Ovary (tissue), 9 donors: ENCODE measurements around the gene RBM8A. TPM values are rescaled to one million over a fixed set of nuclear protein-coding genes. Genes with fewer than 3 reads are reported as not detected.

ENCODE experiments used
- DNase-seq, 5 donors: peaks; one replicate each; pipeline ENCODE4 v3.0.0-alpha.2; 2019 to 2020
- H3K27ac ChIP-seq, 2 donors: fragments of 200-600 bp; one replicate each; pipeline versions ENCODE4 v1.5.1 to v1.8.0; 2019 to 2022
- H3K27me3 ChIP-seq: fragments of 200-600 bp; one replicate; pipeline ENCODE4 v1.8.0; 2022
- H3K36me3 ChIP-seq: fragments of 200-600 bp; sonication (generic); one replicate; pipeline ENCODE4 v1.5.1; 2019
- H3K4me1 ChIP-seq: one replicate; pipeline ENCODE4 v1.8.1; 2013; ENCODE audit warnings: mild to moderate bottlenecking, moderate library complexity; ENCODE audit not compliant: insufficient read depth
- H3K4me3 ChIP-seq: fragments of 200-600 bp; sonication (generic); one replicate; pipeline ENCODE4 v1.5.1; 2017
- H3K9me3 ChIP-seq, 2 donors: fragments of 200-600 bp in 1 of 2; sonication (generic) in 1 of 2; one replicate each; pipeline versions ENCODE4 v1.5.1 to v1.8.1; 2013 to 2019; ENCODE audit warnings: mild to moderate bottlenecking in 1 of 2, moderate library complexity in 1 of 2
- EP300 ChIP-seq: sonication (generic); formaldehyde crosslinking; IDR thresholded peaks from one replicate; pipeline ENCODE4 v1.6.1; 2017; ENCODE audit warnings: antibody characterized with exemption
- POLR2A ChIP-seq: fragments of 450-650 bp; IDR thresholded peaks from one replicate; pipeline ENCODE4 v1.6.1; 2017; ENCODE audit warnings: antibody characterized with exemption, mild to moderate bottlenecking, moderate library complexity
- WGBS, 3 donors: extraction: QIAGEN DNeasy Blood & Tissue Kit in 1 of 3; methylation state at CpG; one replicate each; pipeline versions ENCODE4 v1.1.5 to v1.1.7; 2013 to 2017; 5-methylcytosine and 5-hydroxymethylcytosine counted together
- intact Hi-C, 4 donors: fragments of 100-400 bp; cut with DNase I; formaldehyde crosslinking; loops; one replicate each; pipeline versions ENCODE4 v1.11.0 to v1.15.1; 2022 to 2023
- polyA plus RNA-seq, 2 donors: library from polyadenylated mRNA; stranded (reverse); fragments of 200-250 nt in 1 of 2; fragments of 350-450 nt in 1 of 2; fragmentation: Illumina TruSeq in 1 of 2; extraction: RNeasy Lipid Tissue Mini Kit (QIAGEN cat#74804) in 1 of 2; gene quantifications; one replicate each; pipeline ENCODE4 v1.2.3, GENCODE V29; 2013 to 2014
- total RNA-seq, 7 donors: library from RNA; depleted of rRNA in 2 of 7; stranded (reverse); fragments of >200 nt in 2 of 7; fragmentation: NEBNext Ultra II Directional in 3 of 7; extraction: Animal tissue kit (Norgen Biotek cat#: 25700) in 3 of 7; gene quantifications; one replicate each; pipeline versions ENCODE4 v1.1.0 to v1.2.4, GENCODE V29; 2016 to 2023
- TF ChIP-seq, protein P1 (sequence below), 3 donors: fragments of 450-650 bp in 2 of 3; fragments of 200-600 bp in 1 of 3; IDR thresholded peaks; one replicate each; pipeline versions ENCODE4 v1.5.1 to v1.8.0; 2016 to 2022; ENCODE audit warnings: antibody characterized with exemption in 3 of 3, mild to moderate bottlenecking in 1 of 3
- donor health status: DM: no; HTN: no; CAD: no; lungs with moderate emphysema.
- donor health status: DM: no; HTN: no; CAD: no.
- donor health status: Bipolar disorder and iron deficiency.
- donor health status: DM: yes; HTN: yes; CAD: no.
- donor health status: DM: no; HTN: no; CAD: no.
- donor health status: DM: yes; HTN: yes; CAD: no.

RBM8A gene
- total and polyA plus RNA-seq, 9 donors: 84.4 to 127 (median 107) TPM

DNA sequence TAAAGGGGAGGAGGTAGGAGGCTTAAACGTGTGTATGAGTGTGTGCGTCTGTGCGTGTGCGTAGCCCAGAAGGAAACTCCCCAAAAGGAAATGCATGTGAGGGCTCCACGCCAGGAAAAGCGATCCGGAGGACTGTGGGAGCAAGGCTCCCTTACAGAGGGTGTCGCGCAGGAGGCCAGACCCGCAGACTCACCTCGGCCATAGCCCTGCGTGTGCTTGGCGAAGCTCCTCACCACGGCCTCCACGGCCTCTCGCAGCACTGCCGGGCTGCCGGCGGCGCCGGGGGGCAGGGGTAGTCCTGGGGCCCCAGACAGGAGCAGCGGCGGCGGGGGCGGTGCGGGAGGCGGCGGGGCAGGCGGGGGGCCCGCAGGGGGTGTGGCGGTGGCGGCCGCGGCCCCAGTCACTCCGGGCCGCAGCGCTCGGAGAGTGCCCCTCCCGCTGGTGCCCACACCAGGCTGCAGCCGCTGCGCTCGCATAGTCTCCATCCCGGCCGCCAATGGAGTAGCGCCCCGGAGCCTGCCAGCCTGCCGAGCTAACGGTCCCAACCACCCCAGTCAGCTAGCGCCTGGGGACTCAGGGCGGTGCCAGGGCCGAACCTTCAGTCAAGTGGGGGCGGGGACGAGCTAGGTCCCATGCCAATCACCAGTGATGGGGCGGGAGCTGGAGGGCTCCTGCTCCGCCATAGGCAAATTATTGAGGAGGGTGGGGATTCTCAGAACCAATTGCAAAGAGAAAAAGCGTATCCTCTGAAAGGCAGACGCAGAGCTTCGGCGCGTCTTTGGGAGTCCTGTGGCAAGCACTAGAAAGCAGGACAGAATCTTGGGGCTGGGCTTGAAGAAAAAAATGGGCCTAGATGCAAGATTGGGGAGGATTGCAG is 30.4 kb upstream of the RBM8A start, which contains the start of gene LIX1L:
TSS of gene LIX1L (minus strand) at position 575 of the 877 bp plus-strand sequence. CDS start at position 485, 90 bp downstream.
- WGBS, 3 donors: 0% methylated on average over 52 to 60 of the region's 60 CpGs
- Histone ChIP-seq H3K36me3 (no peaks in the 10 kb centered on the region), H3K9me3 (no peaks in the 10 kb centered on the region), H3K27ac (peak within 1 kb of the TSS; percentile 83 to 98), H3K4me3 (peak within 1 kb of the TSS; percentile 86), H3K27me3 (no peaks in the 10 kb centered on the region), H3K4me1 (peaks cover 6% of the 10 kb centered on the region)
- peak; percentile 46 for TF ChIP-seq EP300
- peak; percentile 86 for TF ChIP-seq POLR2A
- TF ChIP-seq, protein P1, sequence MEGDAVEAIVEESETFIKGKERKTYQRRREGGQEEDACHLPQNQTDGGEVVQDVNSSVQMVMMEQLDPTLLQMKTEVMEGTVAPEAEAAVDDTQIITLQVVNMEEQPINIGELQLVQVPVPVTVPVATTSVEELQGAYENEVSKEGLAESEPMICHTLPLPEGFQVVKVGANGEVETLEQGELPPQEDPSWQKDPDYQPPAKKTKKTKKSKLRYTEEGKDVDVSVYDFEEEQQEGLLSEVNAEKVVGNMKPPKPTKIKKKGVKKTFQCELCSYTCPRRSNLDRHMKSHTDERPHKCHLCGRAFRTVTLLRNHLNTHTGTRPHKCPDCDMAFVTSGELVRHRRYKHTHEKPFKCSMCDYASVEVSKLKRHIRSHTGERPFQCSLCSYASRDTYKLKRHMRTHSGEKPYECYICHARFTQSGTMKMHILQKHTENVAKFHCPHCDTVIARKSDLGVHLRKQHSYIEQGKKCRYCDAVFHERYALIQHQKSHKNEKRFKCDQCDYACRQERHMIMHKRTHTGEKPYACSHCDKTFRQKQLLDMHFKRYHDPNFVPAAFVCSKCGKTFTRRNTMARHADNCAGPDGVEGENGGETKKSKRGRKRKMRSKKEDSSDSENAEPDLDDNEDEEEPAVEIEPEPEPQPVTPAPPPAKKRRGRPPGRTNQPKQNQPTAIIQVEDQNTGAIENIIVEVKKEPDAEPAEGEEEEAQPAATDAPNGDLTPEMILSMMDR (IDR thresholded peaks at IDR 0.05): no peak
- peak; percentile 95 to 96 (median 96) for DNase-seq
- intact Hi-C loops: no loop called here

DNA sequence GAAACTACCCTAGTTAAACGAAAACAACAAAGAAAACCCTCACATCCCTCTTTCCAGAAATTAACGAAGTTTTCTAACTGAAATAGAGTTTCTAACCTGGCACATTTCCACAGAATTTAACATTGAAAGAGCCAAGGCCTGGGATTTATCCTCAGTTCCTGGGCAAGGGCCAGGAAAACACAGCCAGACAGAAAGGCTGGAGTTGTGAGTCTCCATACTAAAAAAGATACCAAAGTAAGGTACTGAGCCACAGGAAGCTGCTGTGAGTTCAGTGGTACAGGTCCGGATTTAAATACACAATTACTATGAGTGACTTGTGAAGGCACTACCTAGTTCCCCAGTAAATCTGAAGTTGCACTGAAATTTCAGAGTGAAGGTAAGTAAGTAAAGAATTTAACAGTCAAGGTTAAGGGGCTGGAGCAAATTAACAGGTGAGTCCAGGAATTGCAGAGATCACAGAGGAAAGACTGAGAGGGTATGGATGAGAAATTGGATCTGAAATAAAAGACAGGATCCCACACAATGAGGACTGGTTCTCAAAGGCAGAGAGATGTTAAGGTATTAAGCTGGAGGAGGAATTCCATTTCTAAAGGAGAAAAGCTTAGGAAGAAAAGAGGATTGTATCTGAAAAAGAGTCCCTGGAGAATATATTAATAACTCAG is 29.6 kb upstream of the RBM8A start:
- H3K9me3 ChIP-seq: no peaks in the 10 kb centered on the region
- intact Hi-C loops: no loop called here
- H3K36me3 ChIP-seq: no peaks in the 10 kb centered on the region
- TF ChIP-seq, protein P1 (IDR thresholded peaks at IDR 0.05): peak in 1 of 3 donors; percentile 18
- TF ChIP-seq POLR2A: no peak
- 0 to 2% (median 0%) methylated on average over 3 of the region's 3 CpGs for WGBS, 3 donors
- H3K27me3 ChIP-seq: no peaks in the 10 kb centered on the region
- peaks cover 8% of the 10 kb centered on the region for H3K4me1 ChIP-seq
- H3K4me3 ChIP-seq: peak overlapping the region; percentile 86
- H3K27ac ChIP-seq: peak overlapping the region; percentile 83 to 98
- peak; percentile 61 to 78 (median 72) for DNase-seq

DNA sequence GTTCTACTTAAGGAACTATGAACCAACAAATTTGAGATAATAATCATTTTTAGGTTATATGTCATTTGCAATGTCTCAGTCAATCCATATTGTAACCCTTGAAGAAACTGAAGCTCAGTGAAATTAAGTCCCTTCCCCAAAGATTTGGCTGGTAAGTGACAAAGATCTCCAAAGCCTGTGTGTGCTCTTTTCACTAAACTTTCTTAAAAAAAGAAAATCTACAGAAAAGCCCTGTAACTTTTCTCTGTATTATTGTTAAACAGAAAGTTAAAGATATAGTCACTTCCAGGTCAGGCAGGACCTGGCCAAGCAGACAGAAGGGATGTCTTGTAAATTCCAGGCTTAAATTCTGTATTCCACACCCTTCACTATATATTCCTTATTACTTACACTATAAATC is 29.1 kb upstream of the RBM8A start:
- Histone ChIP-seq H3K9me3 (no peaks in the 10 kb centered on the region), H3K4me3 (peak overlapping the region; percentile 86), H3K4me1 (peaks cover 7% of the 10 kb centered on the region), H3K36me3 (no peaks in the 10 kb centered on the region), H3K27me3 (no peaks in the 10 kb centered on the region), H3K27ac (peak overlapping the region; percentile 83 to 98)
- TF ChIP-seq EP300 (no peak), POLR2A (no peak)
- TF ChIP-seq, protein P1 (IDR thresholded peaks at IDR 0.05): no peak
- DNase-seq: no peak
- intact Hi-C loops: no loop called here

DNA sequence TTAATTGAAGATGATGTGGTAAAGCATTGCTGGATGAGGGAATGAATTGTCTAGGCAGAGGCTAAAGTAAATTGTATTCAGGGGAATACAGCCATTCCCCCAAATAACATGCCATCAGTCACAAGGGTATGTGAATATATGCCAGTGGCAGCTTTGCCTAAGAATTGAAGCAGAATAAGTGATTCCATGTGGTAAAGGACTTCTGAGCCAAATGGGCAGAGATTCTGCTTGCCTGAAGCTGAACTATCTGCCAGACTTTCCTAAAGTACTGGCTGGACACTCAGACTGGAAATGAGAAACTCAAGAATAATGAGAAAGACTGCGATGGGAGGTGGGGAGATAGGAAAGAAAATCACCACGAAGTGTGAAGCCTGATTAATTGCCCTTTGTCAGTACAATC is 28.2 kb upstream of the RBM8A start:
- Histone ChIP-seq H3K4me1 (peaks cover 8% of the 10 kb centered on the region), H3K9me3 (no peaks in the 10 kb centered on the region), H3K27me3 (no peaks in the 10 kb centered on the region), H3K36me3 (no peaks in the 10 kb centered on the region), H3K27ac (no peak overlapping the region), H3K4me3 (no peak overlapping the region)
- no peak for DNase-seq
- TF ChIP-seq, protein P1 (IDR thresholded peaks at IDR 0.05): no peak
- TF ChIP-seq EP300 (no peak), POLR2A (no peak)
- intact Hi-C loops: no loop called here
- 3 to 8% (median 3%) methylated on average over 2 of the region's 2 CpGs for WGBS, 3 donors
